ENCODE data around the gene PTPN1. TPM values are rescaled to one million over a fixed set of nuclear protein-coding genes. Genes with fewer than 3 reads are reported as not detected.

PTPN1 gene
- total RNA-seq, 2 experiments from 2014 or later = 62.5 to 74.7 TPM

DNA sequence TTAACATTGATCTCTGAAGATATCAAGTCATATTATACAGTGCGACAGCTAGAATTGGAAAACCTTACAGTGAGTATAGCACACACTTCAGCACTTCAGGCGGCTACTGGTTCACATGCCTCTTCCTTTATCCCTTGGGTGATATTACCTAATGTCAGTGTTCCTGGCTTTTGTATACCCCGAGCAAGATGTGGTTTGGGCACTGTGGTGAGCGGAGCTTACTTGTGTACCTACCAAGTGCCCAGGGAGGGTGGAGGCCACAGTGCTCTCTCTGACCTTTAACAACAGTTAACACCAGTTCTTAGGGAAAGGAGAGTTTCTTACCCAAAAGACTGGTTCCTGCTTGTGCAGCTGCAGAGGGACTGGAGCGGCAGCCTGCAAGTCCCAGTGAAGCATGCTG lies 64.4 kb downstream of the PTPN1 start:
- H3K4me3 Mint-ChIP-seq = no peak overlapping the region
- no peaks in the 10 kb centered on the region for H3K9me3 Mint-ChIP-seq (ENCODE audit: low read depth)
- peaks cover 44% of the 10 kb centered on the region for H3K36me3 Mint-ChIP-seq
- DNase-seq (no peak), ATAC-seq (no peak)
- CTCF ChIA-PET = interaction anchor here (1.2 to 6.3 kb wide), 18 partner anchors 8 to 386 kb away, joined by 3 to 40 read pairs (median 8); partner anchors contain the start of gene PTPN1
- H3K27me3 Mint-ChIP-seq = no peaks in the 10 kb centered on the region
- H3K27ac Mint-ChIP-seq = no peak overlapping the region
- peaks cover 27% of the 10 kb centered on the region for H3K4me1 Mint-ChIP-seq

GRCh38 chr20:50575865-50576720 lies 65.9 kb downstream of the PTPN1 start:
- ATAC-seq = peak; percentile 92
- H3K9me3 Mint-ChIP-seq (ENCODE audit: low read depth) = no peaks in the 10 kb centered on the region
- H3K36me3 Mint-ChIP-seq = peaks cover 53% of the 10 kb centered on the region
- CTCF ChIA-PET = interaction anchor here (0.7 to 6.3 kb wide), 28 partner anchors 10 to 388 kb away, joined by 3 to 40 read pairs (median 5); partner anchors contain the start of genes CEBPB and PTPN1
- H3K27me3 Mint-ChIP-seq = no peaks in the 10 kb centered on the region
- peaks cover 14% of the 10 kb centered on the region for H3K4me1 Mint-ChIP-seq
- H3K27ac Mint-ChIP-seq = peak overlapping the region; percentile 20
- no peak overlapping the region for H3K4me3 Mint-ChIP-seq
- peak; percentile 75 for DNase-seq

GRCh38 chr20:50577175-50578018 lies 67.2 kb downstream of the PTPN1 start:
- ATAC-seq (no peak), DNase-seq (no peak)
- Mint-ChIP-seq H3K27me3 (no peaks in the 10 kb centered on the region), H3K27ac (no peak overlapping the region), H3K4me1 (peaks cover 7% of the 10 kb centered on the region), H3K4me3 (no peak overlapping the region), H3K36me3 (peaks cover 61% of the 10 kb centered on the region), H3K9me3 (ENCODE audit: low read depth) (no peaks in the 10 kb centered on the region)
- CTCF ChIA-PET = interaction anchor here (1.1 to 6.3 kb wide), 9 partner anchors 9 to 115 kb away, joined by 3 to 40 read pairs (median 7); partner anchors contain the start of gene PTPN1

DNA sequence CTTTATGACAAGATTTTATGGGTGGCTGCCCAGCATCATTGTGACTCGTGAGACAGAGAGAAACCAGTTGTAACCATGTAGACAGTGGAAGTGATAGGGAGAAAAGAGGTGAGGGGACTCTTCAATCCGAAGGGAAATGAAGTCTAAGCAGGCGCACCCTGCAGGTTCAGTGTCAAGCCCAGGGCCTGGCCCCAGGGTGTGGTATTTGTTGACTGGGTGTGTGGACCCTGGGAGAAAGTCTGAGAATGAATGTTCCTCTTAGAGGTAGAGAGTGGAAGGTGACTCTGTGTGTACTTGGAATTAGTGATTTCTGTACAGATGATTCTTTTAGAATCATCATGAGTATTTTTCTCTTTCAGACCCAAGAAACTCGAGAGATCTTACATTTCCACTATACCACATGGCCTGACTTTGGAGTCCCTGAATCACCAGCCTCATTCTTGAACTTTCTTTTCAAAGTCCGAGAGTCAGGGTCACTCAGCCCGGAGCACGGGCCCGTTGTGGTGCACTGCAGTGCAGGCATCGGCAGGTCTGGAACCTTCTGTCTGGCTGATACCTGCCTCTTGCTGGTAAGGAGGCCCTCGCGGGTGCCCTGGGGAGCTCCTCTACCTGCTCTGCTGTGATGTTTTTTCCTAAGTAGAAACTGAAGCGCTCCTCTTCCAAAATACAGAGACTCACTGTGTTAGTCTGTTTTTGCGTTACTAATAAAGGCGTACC lies 68.0 kb downstream of the PTPN1 start:
- CTCF ChIA-PET = interaction anchor here (1.1 to 3.6 kb wide), 9 partner anchors 8 to 100 kb away, joined by 3 to 16 read pairs (median 5); no protein-coding TSS in a partner anchor
- Mint-ChIP-seq H3K9me3 (ENCODE audit: low read depth) (no peaks in the 10 kb centered on the region), H3K27me3 (no peaks in the 10 kb centered on the region), H3K4me1 (peaks cover 8% of the 10 kb centered on the region), H3K27ac (no peak overlapping the region), H3K4me3 (no peak overlapping the region), H3K36me3 (peaks cover 64% of the 10 kb centered on the region)
- DNase-seq (no peak), ATAC-seq (no peak)

GRCh38 chr20:50578778-50579165 lies 68.6 kb downstream of the PTPN1 start:
- DNase-seq = no peak
- Mint-ChIP-seq H3K27me3 (no peaks in the 10 kb centered on the region), H3K36me3 (peaks cover 66% of the 10 kb centered on the region), H3K4me3 (no peak overlapping the region), H3K27ac (no peak overlapping the region), H3K9me3 (ENCODE audit: low read depth) (no peaks in the 10 kb centered on the region), H3K4me1 (peaks cover 9% of the 10 kb centered on the region)
- CTCF ChIA-PET = interaction anchor here (1.0 to 2.1 kb wide), 15 partner anchors 52 to 469 kb away, joined by 3 to 13 read pairs (median 5); partner anchors contain the start of gene PTPN1
- ATAC-seq = no peak

DNA sequence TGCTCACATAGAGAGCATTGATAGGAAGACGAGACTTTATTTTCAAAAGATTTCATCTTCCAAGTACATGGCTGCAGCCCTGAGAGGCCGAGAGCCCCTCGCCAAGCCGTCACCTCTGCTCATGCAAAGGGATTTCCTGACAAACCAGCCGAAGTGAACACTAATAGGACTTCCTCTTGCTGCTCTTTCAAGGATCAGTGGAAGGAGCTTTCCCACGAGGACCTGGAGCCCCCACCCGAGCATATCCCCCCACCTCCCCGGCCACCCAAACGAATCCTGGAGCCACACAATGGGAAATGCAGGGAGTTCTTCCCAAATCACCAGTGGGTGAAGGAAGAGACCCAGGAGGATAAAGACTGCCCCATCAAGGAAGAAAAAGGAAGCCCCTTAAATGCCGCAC lies 69.3 kb downstream of the PTPN1 start:
- H3K4me3 Mint-ChIP-seq = no peak overlapping the region
- DNase-seq (no peak), ATAC-seq (no peak)
- H3K27me3 Mint-ChIP-seq = no peaks in the 10 kb centered on the region
- CTCF ChIA-PET = interaction anchor here (0.6 to 2.1 kb wide), 24 partner anchors 9 to 585 kb away, joined by 3 to 13 read pairs (median 4); partner anchors contain the start of gene PTPN1
- H3K36me3 Mint-ChIP-seq = peaks cover 63% of the 10 kb centered on the region
- no peak overlapping the region for H3K27ac Mint-ChIP-seq
- H3K9me3 Mint-ChIP-seq (ENCODE audit: low read depth) = no peaks in the 10 kb centered on the region
- H3K4me1 Mint-ChIP-seq = peaks cover 9% of the 10 kb centered on the region

GRCh38 chr20:50580016-50580747 lies 70.0 kb downstream of the PTPN1 start:
- Mint-ChIP-seq H3K27me3 (no peaks in the 10 kb centered on the region), H3K9me3 (ENCODE audit: low read depth) (no peaks in the 10 kb centered on the region), H3K4me1 (peaks cover 9% of the 10 kb centered on the region), H3K36me3 (peaks cover 61% of the 10 kb centered on the region), H3K4me3 (no peak overlapping the region), H3K27ac (no peak overlapping the region)
- ATAC-seq (no peak), DNase-seq (peak; percentile 59)
- CTCF ChIA-PET = interaction anchor here (0.7 to 2.1 kb wide), 21 partner anchors 8 to 471 kb away, joined by 3 to 13 read pairs (median 5); partner anchors contain the start of gene PTPN1

DNA sequence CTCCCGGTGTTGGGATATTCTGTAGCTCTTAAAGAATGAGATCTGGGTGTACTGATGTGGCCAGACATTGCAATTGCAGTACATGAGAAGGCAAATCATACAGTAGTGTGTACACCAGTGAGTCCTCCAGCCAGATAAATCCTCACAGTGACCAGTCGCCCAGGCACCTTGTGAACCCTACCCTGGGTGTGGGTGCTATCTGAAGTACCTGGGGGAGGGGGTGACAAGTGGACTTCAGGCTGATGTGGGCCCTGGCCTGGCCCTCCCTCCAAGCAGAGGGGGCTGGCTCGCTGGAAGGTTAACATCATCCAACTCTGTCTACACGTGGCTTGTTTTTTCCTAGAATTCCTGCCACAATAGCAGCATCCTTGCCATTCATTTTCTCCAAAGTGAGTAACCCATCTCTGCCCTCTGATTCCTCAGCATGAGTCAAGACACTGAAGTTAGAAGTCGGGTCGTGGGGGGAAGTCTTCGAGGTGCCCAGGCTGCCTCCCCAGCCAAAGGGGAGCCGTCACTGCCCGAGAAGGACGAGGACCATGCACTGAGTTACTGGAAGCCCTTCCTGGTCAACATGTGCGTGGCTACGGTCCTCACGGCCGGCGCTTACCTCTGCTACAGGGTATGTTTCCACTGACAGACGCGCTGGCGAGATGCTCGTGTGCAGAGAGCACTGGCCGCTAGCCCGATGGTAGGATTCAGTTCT lies 70.8 kb downstream of the PTPN1 start:
- no peak overlapping the region for H3K4me3 Mint-ChIP-seq
- H3K9me3 Mint-ChIP-seq (ENCODE audit: low read depth) = no peaks in the 10 kb centered on the region
- peaks cover 56% of the 10 kb centered on the region for H3K36me3 Mint-ChIP-seq
- peaks cover 7% of the 10 kb centered on the region for H3K4me1 Mint-ChIP-seq
- H3K27ac Mint-ChIP-seq = no peak overlapping the region
- H3K27me3 Mint-ChIP-seq = no peaks in the 10 kb centered on the region
- CTCF ChIA-PET = interaction anchor here (0.7 to 2.1 kb wide), 5 partner anchors 71 to 390 kb away, joined by 3 to 6 read pairs (median 3); partner anchors contain the start of gene PTPN1
- ATAC-seq = no peak
- no peak for DNase-seq

- DNase-seq (no peak), ATAC-seq (no peak)
- H3K4me1 Mint-ChIP-seq = peaks cover 7% of the 10 kb centered on the region
- no peaks in the 10 kb centered on the region for H3K9me3 Mint-ChIP-seq (ENCODE audit: low read depth)
- H3K27ac Mint-ChIP-seq = no peak overlapping the region
- CTCF ChIA-PET = interaction anchor here (1.1 to 1.5 kb wide), 3 partner anchors 103 to 118 kb away, joined by 3 to 4 read pairs (median 3); no protein-coding TSS in a partner anchor
- H3K4me3 Mint-ChIP-seq = no peak overlapping the region
- peaks cover 55% of the 10 kb centered on the region for H3K36me3 Mint-ChIP-seq
- H3K27me3 Mint-ChIP-seq = no peaks in the 10 kb centered on the region
Observed at GRCh38 chr20:50582092-50582491, 71.9 kb downstream of the PTPN1 start.

- H3K4me1 Mint-ChIP-seq = peaks cover 7% of the 10 kb centered on the region
- H3K36me3 Mint-ChIP-seq = peaks cover 53% of the 10 kb centered on the region
- no peak for ATAC-seq
- no peak overlapping the region for H3K4me3 Mint-ChIP-seq
- no peak overlapping the region for H3K27ac Mint-ChIP-seq
- H3K27me3 Mint-ChIP-seq = no peaks in the 10 kb centered on the region
- CTCF ChIA-PET = interaction anchor here (1.1 to 1.5 kb wide), 3 partner anchors 103 to 119 kb away, joined by 3 to 4 read pairs (median 3); no protein-coding TSS in a partner anchor
- DNase-seq = no peak
- no peaks in the 10 kb centered on the region for H3K9me3 Mint-ChIP-seq (ENCODE audit: low read depth)
Observed at GRCh38 chr20:50582591-50583234, 72.5 kb downstream of the PTPN1 start.

GRCh38 chr20:50583442-50584150 lies 73.4 kb downstream of the PTPN1 start:
- ATAC-seq (no peak), DNase-seq (no peak)
- Mint-ChIP-seq H3K27ac (no peak overlapping the region), H3K36me3 (peaks cover 49% of the 10 kb centered on the region), H3K4me1 (peaks cover 7% of the 10 kb centered on the region), H3K4me3 (no peak overlapping the region), H3K27me3 (no peaks in the 10 kb centered on the region), H3K9me3 (ENCODE audit: low read depth) (no peaks in the 10 kb centered on the region)
- CTCF ChIA-PET = interaction anchor here (0.7 to 1.6 kb wide), 2 partner anchors 100 to 119 kb away, joined by 4 read pairs; no protein-coding TSS in a partner anchor
